GM21576 (cell line): ENCODE results near the gene TOP2A.
"Not testable (repeated sequence)": the region's sequence is repeated elsewhere in the genome, so short reads cannot be mapped to it uniquely, and the experiment has no call there.

ENCODE experiments used
- ATAC-seq: cut with Tn5 transposase; IDR thresholded peaks from one replicate; pipeline ENCODE4 v1.9.1; 2021; ENCODE audit warnings: mild to moderate bottlenecking, moderate library complexity; ENCODE audit not compliant: unreplicated experiment

Gene TOP2A

GRCh38 chr17:40432864-40433528, 15.3 kb upstream of the TOP2A start:
- no peak for ATAC-seq

DNA sequence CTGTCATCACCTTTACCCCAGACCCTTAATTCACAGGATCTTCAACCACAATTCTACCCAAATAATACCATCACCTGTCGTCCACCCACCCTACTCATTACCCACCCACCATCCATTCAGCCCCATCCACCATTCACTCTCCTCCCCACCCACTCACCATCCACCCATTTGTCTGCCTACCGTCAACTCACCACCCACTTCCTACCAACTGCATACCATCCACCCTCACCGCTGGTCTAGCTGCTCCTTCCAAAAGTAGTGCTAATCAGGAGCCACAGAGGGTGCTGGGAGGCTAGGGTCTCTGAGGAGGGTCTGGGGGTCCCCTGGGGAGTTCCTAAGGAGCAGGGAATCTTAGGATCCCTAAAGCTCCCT, 13.5 kb upstream of the TOP2A start:
- ATAC-seq = no peak

DNA sequence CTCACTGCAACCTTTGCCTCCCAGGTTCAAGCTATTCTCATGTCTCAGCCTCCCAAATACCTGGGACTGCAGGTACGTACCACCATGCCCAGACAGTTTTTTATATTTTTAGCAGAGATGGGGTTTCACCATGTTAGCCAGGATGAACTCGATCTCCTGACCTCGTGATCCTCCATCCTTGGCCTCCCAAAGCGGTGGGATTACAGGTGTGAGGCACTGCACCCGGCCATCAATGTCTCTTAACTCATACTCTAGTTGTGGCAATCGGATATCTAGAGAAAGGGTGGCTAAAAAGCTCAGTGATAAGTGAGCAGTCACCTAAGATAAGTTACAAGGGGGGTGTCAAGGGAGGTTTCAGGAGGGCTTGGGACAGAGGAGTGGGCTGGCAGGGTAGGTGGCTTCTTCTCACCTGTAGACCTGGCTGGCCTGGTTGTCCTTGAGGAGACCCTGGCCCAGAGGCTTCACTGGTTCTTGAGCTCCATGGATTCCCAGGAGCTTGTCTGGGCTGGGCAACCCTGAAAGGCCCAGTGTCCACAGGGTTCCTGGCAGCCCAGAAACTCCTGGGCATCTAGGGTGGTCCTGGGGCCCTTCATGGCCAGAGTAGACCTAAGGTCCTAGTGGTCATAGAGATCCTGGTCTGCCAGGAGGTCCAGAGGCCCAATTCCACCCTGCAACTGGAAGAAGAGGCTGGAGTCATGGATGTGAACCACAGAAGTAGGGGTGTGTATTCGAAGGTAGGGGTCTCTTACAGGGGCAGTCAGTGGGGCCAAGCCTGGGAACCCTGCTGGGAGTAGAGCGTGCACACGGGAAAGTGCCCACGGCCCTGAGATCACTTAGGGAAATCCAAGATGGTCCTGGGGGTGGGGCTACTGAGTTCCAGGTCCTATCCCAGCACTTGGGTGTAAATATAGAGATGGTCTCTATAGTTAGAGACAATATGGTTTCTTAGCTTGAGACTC, 12.9 kb upstream of the TOP2A start:
- ATAC-seq = no peak

- no peak for ATAC-seq
Observed at GRCh38 chr17:40427002-40427491, 9.4 kb upstream of the TOP2A start.

DNA sequence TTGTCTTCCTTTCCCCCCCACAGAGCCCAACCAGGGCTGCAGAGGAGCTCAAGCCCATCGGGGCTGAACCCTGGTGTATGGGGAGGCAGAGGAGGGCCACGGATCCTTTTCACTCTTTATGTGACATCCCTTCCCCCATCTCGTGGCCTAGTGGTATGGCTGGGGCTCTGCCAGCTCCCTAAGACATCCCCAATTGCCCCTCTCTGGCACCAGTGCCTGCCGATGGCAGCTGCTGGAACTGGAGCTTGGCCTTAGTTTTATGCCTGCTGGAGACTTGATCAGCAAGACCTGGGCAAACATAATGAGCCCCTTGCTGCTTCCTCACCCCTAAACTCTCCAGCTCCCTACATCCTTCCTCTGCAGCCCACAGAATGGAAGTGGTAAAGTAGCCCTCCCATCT, 8.0 kb upstream of the TOP2A start:
- ATAC-seq = no peak

- ATAC-seq = no peak
Observed at GRCh38 chr17:40422990-40423633, 5.4 kb upstream of the TOP2A start.

GRCh38 chr17:40419559-40420331, 2.0 kb upstream of the TOP2A start:
- no peak for ATAC-seq

GRCh38 chr17:40418428-40418706, 671 bp upstream of the TOP2A start:
- no peak for ATAC-seq

- ATAC-seq = peak; percentile 3
Observed at GRCh38 chr17:40417258-40417608, 463 bp downstream of the TOP2A start.

DNA sequence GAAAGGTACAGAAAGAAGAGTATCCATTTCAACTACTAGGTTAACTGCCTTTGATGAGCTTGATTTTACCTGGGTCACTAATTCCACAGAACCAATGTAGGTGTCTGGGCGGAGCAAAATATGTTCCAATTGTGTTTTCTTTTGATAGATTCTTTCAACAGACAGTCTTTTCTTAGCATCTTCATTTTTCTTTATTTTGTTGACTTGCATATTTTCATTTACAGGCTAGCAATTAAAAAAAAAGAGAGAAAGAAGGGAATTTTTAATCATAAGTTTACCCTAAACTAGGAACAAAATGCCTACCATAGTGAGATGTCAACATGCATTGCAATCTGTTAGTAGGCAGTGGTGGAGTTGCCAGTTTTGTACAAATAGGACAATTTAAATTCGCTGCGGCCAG, 1.0 kb downstream of the TOP2A start:
- no peak for ATAC-seq

GRCh38 chr17:40415390-40415789, 2.3 kb downstream of the TOP2A start:
- ATAC-seq = no peak

GRCh38 chr17:40414312-40414711, 3.4 kb downstream of the TOP2A start:
- ATAC-seq = not testable (repeated sequence)

- ATAC-seq = no peak
Observed at GRCh38 chr17:40412880-40413279, 4.8 kb downstream of the TOP2A start.

DNA sequence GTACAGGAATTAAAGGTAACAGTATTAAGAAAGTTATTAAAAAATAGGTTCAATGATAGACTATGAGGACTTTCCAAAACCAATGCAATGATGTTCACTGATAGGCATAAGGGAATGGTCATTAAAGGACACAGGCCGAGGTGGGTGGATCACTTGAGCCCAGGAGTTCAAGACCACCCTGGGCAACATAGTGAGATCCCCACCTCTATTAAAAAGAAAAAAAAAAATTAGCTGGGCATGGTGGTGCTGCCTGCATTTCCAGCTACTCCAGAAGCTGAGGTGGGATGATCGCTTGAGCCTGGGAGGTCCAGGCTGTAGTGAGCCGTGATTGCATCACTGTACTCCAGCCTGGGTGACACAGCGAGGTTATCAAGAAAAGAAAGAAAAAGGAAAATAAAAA, 5.9 kb downstream of the TOP2A start:
- no peak for ATAC-seq

DNA sequence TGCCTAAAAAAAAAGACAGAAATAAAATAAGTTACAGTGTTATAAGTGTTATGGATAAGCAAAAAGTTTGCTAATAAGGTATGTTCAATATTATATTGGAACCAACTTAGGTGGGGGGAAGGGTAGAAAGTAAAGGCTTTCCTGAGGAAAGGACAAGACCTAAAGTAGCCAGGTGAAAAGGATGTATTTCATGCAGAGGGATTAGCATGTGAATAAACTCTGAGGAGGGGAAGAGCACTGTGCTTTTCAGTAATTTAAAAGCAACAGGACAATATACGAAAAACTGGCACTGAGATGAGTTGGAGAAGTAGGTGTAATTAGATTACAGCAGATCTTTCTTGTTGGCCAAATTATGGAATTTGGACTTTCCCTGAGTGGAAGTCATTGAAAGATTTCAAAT, 7.6 kb downstream of the TOP2A start:
- ATAC-seq = no peak

- not testable (repeated sequence) for ATAC-seq
Observed at GRCh38 chr17:40409540-40409939, 8.2 kb downstream of the TOP2A start.

- no peak for ATAC-seq
Observed at GRCh38 chr17:40407460-40407859, 10.2 kb downstream of the TOP2A start.

GRCh38 chr17:40404003-40404402, 13.7 kb downstream of the TOP2A start:
- ATAC-seq = no peak

DNA sequence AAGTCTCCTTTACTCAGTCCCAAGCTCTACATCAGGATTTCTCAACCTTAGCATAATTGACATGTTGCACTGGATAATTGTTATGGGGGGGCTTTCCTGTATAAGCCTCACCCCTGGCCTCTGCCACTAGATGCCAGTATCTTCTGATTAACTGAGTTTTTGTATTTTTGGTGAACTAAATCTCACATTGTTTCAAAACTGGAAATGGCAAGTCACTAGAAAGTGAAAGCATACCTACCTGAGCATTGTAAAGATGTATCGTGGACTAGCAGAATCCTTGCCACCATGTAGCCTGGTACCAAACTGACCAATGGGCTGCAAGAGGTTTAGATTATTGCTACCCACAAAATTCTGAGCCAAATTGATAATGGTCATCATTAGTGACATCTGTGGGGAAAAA, 15.0 kb downstream of the TOP2A start:
- ATAC-seq = no peak

GRCh38 chr17:40399185-40399584, 18.5 kb downstream of the TOP2A start:
- ATAC-seq = no peak

- not testable (repeated sequence) for ATAC-seq
Observed at GRCh38 chr17:40386555-40386954, 31.1 kb downstream of the TOP2A start.
